Keratinocyte (primary cell): ENCODE data around the gene GTF2IRD1. TPM values are rescaled to one million over a fixed set of nuclear protein-coding genes. Genes with fewer than 3 reads are reported as not detected.

Experiments
- DNase-seq: peaks from one replicate; pipeline ENCODE4 v3.0.0-alpha.2; 2011; ENCODE audit warnings: low read depth, missing footprints, low spot score
- FAIRE-seq: peaks from 2 replicates; lab custom pipeline; 2011; peaks lifted over from hg19 to GRCh38; lab: Jason Lieb, UNC
- H2AFZ ChIP-seq: 2 replicates; pipeline ENCODE4 v1.6.0; 2012; ENCODE audit warnings: low read length, control low read depth, inconsistent platforms; ENCODE audit not compliant: control insufficient read depth
- H3K27ac ChIP-seq: 2 replicates; pipeline ENCODE4 v1.5.1; 2011; ENCODE audit warnings: low read length; ENCODE audit not compliant: control insufficient read depth, insufficient read depth
- H3K27me3 ChIP-seq: 3 replicates; pipeline ENCODE4 v1.6.0; 2011; ENCODE audit warnings: low read length; ENCODE audit not compliant: control insufficient read depth, insufficient read depth; ENCODE audit errors: extremely low read depth
- H3K36me3 ChIP-seq, 2 experiments: 2 replicates in 1 of 2; 3 replicates in 1 of 2; pipeline ENCODE4 v1.5.1; 2011; ENCODE audit warnings: low read length in 2 of 2, mild to moderate bottlenecking in 1 of 2; ENCODE audit not compliant: control insufficient read depth in 2 of 2, insufficient read depth in 2 of 2; ENCODE audit errors: extremely low read depth in 1 of 2
- H3K4me1 ChIP-seq: 3 replicates; pipeline ENCODE4 v1.5.1; 2011; ENCODE audit warnings: low read length; ENCODE audit not compliant: control insufficient read depth, insufficient read depth; ENCODE audit errors: extremely low read depth
- H3K4me2 ChIP-seq: 3 replicates; pipeline ENCODE4 v1.6.0; 2011; ENCODE audit warnings: low read depth, low read length; ENCODE audit not compliant: control insufficient read depth, insufficient read depth; ENCODE audit errors: extremely low read depth
- H3K4me3 ChIP-seq, 3 experiments: fragments of 200-600 bp in 1 of 3; sonication (generic) in 1 of 3; 2 replicates in 2 of 3; 3 replicates in 1 of 3; pipeline ENCODE4 v1.5.1; 2011 to 2016; ENCODE audit warnings: low read length in 3 of 3, mild to moderate bottlenecking in 3 of 3, control low read depth in 2 of 3, inconsistent platforms in 1 of 3, low read depth in 1 of 3, mixed read lengths in 1 of 3, mixed run types in 1 of 3, moderate library complexity in 1 of 3; ENCODE audit not compliant: control insufficient read depth in 2 of 3, insufficient read depth in 2 of 3; ENCODE audit errors: extremely low read depth in 1 of 3
- H3K79me2 ChIP-seq: 2 replicates; pipeline ENCODE4 v1.6.0; 2012; ENCODE audit warnings: low read length; ENCODE audit not compliant: control insufficient read depth, insufficient read depth
- H3K9ac ChIP-seq: 3 replicates; pipeline ENCODE4 v1.6.0; 2011; ENCODE audit warnings: low read length; ENCODE audit not compliant: control insufficient read depth, insufficient read depth; ENCODE audit errors: extremely low read depth
- H3K9me1 ChIP-seq: 3 replicates; pipeline ENCODE4 v1.6.0; 2011; ENCODE audit warnings: low read length; ENCODE audit not compliant: control insufficient read depth, insufficient read depth; ENCODE audit errors: extremely low read depth
- H3K9me3 ChIP-seq: 2 replicates; pipeline ENCODE4 v1.5.1; 2012; ENCODE audit warnings: low read depth, low read length; ENCODE audit not compliant: control insufficient read depth
- H4K20me1 ChIP-seq: 3 replicates; pipeline ENCODE4 v1.6.0; 2011; ENCODE audit warnings: low read length; ENCODE audit not compliant: control insufficient read depth, insufficient read depth; ENCODE audit errors: extremely low read depth
- EZH2 ChIP-seq: IDR thresholded peaks from one replicate; pipeline ENCODE4 v1.6.1; 2012; ENCODE audit warnings: inconsistent platforms, mild to moderate bottlenecking, low read length, moderate library complexity
- dilution Hi-C: fragments of 300-500 bp; cut with MboI; formaldehyde crosslinking; loops from one replicate; pipeline ENCODE4 v1.7.0; 2020; ENCODE audit warnings: low sequenced_read_pairs; ENCODE audit not compliant: extremely low pct_ligation_motif_present
- polyA plus RNA-seq, 5 experiments: library from polyadenylated mRNA; depleted of rRNA in 3 of 5; stranded (reverse) in 3 of 5; stranded (forward) in 1 of 5; unstranded in 1 of 5; fragments of >200 nt; gene quantifications; 1 replicate in 1 of 5; 2 replicates in 3 of 5; 3 replicates in 1 of 5; pipeline versions ENCODE4 v1.2.1 to v1.2.3, GENCODE V29; 2011 to 2012; ENCODE audit warnings: missing spikeins in 2 of 5, low read depth in 1 of 5, low replicate concordance in 1 of 5
- TF ChIP-seq, protein P1 (sequence below), 3 experiments: IDR thresholded peaks in 1 of 3; conservative IDR thresholded peaks in 1 of 3; optimal IDR thresholded peaks in 1 of 3; 2 replicates in 2 of 3; 3 replicates in 1 of 3; pipeline versions ENCODE3 to v1.5.1; 2011; ENCODE audit warnings: low read length in 3 of 3, mild to moderate bottlenecking in 3 of 3, moderate library complexity in 2 of 3, control low read depth in 1 of 3, inconsistent platforms in 1 of 3; ENCODE audit not compliant: insufficient read depth in 2 of 3; ENCODE audit errors: extremely low read depth in 1 of 3

The GTF2IRD1 gene
- polyA plus RNA-seq, 1 donor (not counting 4 experiments of a cell fraction or from before 2014, with no cell fraction given), result 19.4 TPM

DNA sequence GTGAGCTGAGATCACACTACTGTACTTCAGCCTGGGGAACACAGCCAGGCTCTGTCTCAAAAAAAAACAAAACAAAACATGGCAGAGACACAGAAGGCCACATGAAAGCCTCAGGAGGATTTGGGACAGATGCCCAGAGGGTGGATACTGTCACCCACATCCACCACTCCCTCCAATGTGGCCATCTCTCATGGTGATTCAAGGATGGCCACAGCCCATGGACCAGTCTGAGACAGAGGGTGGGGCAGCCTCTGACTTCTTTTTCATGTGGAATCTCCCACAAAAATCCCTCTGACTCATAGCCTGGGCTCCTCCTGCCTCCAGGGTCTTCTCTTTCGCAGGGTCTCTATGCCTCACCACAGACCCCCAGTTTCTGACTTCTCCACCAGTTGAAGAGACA is 144.9 kb downstream of the GTF2IRD1 start:
- H4K20me1 ChIP-seq, result no peaks in the 10 kb centered on the region
- no peak for DNase-seq
- TF ChIP-seq, protein P1, sequence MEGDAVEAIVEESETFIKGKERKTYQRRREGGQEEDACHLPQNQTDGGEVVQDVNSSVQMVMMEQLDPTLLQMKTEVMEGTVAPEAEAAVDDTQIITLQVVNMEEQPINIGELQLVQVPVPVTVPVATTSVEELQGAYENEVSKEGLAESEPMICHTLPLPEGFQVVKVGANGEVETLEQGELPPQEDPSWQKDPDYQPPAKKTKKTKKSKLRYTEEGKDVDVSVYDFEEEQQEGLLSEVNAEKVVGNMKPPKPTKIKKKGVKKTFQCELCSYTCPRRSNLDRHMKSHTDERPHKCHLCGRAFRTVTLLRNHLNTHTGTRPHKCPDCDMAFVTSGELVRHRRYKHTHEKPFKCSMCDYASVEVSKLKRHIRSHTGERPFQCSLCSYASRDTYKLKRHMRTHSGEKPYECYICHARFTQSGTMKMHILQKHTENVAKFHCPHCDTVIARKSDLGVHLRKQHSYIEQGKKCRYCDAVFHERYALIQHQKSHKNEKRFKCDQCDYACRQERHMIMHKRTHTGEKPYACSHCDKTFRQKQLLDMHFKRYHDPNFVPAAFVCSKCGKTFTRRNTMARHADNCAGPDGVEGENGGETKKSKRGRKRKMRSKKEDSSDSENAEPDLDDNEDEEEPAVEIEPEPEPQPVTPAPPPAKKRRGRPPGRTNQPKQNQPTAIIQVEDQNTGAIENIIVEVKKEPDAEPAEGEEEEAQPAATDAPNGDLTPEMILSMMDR (optimal IDR thresholded peaks at IDR 0.05 in 1 of 3, IDR thresholded peaks at IDR 0.05 in 1 of 3, conservative IDR thresholded peaks at IDR 0.05 in 1 of 3; ENCODE audit: extremely low read depth in 1 of 3, insufficient read depth in 2 of 3, low read length in 3 of 3), result no peak
- no peak for TF ChIP-seq EZH2

DNA sequence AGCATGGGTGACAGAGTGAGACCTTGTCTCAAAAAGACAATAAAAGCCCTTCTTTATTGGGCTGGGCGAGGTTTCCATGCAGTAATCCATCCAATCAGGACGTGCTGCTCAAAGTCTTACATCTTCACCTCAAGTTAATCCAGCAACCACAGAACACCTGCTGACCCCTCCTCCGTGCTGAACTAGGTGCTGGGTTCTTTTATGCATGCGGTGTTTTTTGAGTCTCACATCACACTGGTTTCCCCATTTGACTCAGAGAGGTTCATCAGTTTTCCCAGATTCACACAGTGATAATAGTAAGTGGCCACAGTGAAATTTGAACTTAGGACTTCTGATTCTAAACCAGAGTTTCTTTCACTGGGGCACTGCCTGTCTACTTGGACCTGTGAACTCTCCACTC is 145.5 kb downstream of the GTF2IRD1 start:
- Histone ChIP-seq H3K27ac (no peak overlapping the region), H3K27me3 (no peaks in the 10 kb centered on the region), H3K9me3 (no peaks in the 10 kb centered on the region), H3K9me1 (no peaks in the 10 kb centered on the region), H3K4me1 (no peaks in the 10 kb centered on the region), H3K36me3 (peaks cover 15 to 25% of the 10 kb centered on the region in 2 experiments), H4K20me1 (no peaks in the 10 kb centered on the region), H2AFZ (no peak overlapping the region), H3K79me2 (no peaks in the 10 kb centered on the region), H3K4me2 (no peak overlapping the region), H3K4me3 (no peak overlapping the region), H3K9ac (no peak overlapping the region)
- TF ChIP-seq EZH2, result no peak
- TF ChIP-seq, protein P1 (optimal IDR thresholded peaks at IDR 0.05 in 1 of 3, IDR thresholded peaks at IDR 0.05 in 1 of 3, conservative IDR thresholded peaks at IDR 0.05 in 1 of 3; ENCODE audit: extremely low read depth in 1 of 3, insufficient read depth in 2 of 3, low read length in 3 of 3), result no peak
- dilution Hi-C loops, result no loop called here
- DNase-seq, result no peak
- FAIRE-seq, result no peak

More for the DNA sequence above, 144.9 kb downstream of the GTF2IRD1 start:
- no peaks in the 10 kb centered on the region for H3K9me3 ChIP-seq
- H3K4me1 ChIP-seq, result no peaks in the 10 kb centered on the region
- no peaks in the 10 kb centered on the region for H3K27me3 ChIP-seq
- no peaks in the 10 kb centered on the region for H3K79me2 ChIP-seq
- peaks cover 15 to 25% of the 10 kb centered on the region in 2 experiments for H3K36me3 ChIP-seq
- dilution Hi-C loops, result no loop called here
- H3K9me1 ChIP-seq, result no peaks in the 10 kb centered on the region
- no peak overlapping the region for H3K4me2 ChIP-seq
- no peak overlapping the region for H3K9ac ChIP-seq
- no peak overlapping the region for H2AFZ ChIP-seq
- no peak for FAIRE-seq
- H3K4me3 ChIP-seq, result no peak overlapping the region
- no peak overlapping the region for H3K27ac ChIP-seq
